ENCODE data around the gene TOGARAM2. TPM values are rescaled to one million over a fixed set of nuclear protein-coding genes. Genes with fewer than 3 reads are reported as not detected.

Gene TOGARAM2
- total and polyA plus RNA-seq, 8 donors: 1.5 to 7.3 (median 4.1) TPM

- no peak overlapping the region for H3K27ac ChIP-seq
- peak; percentile 94 for ATAC-seq
Measured at GRCh38 chr2:28993206-28993960, 12.3 kb downstream of the TOGARAM2 start.

GRCh38 chr2:28994074-28994473 is 13.0 kb downstream of the TOGARAM2 start:
- TF ChIP-seq CTCF (IDR thresholded peaks at IDR 0.05): no peak
- no peaks in the 10 kb centered on the region for H3K27me3 ChIP-seq
- peaks cover 0 to 5% of the 10 kb centered on the region in 2 donors for H3K4me1 ChIP-seq
- no peaks in the 10 kb centered on the region for H3K36me3 ChIP-seq
- DNase-seq (no peak), ATAC-seq (no peak)
- no peak overlapping the region for H3K27ac ChIP-seq
- intact Hi-C loops (cut with DNase I): no loop called here
- no peak overlapping the region for H3K4me3 ChIP-seq
- no peaks in the 10 kb centered on the region for H3K9me3 ChIP-seq

More at GRCh38 chr2:28993206-28993960, 12.3 kb downstream of the TOGARAM2 start:
- peak in 2 of 4 donors; percentile 58 to 74 for DNase-seq
- no peaks in the 10 kb centered on the region for H3K27me3 ChIP-seq
- intact Hi-C loops (cut with DNase I): no loop called here
- H3K4me1 ChIP-seq: peaks cover 0 to 4% of the 10 kb centered on the region in 2 donors
- H3K36me3 ChIP-seq: no peaks in the 10 kb centered on the region
- no peaks in the 10 kb centered on the region for H3K9me3 ChIP-seq
- no peak overlapping the region for H3K4me3 ChIP-seq
- TF ChIP-seq CTCF (IDR thresholded peaks at IDR 0.05): no peak

GRCh38 chr2:28994679-28995078 is 13.6 kb downstream of the TOGARAM2 start:
- ATAC-seq: no peak
- H3K27ac ChIP-seq: no peak overlapping the region
- DNase-seq: no peak
- no peaks in the 10 kb centered on the region for H3K27me3 ChIP-seq
- intact Hi-C loops (cut with DNase I): no loop called here
- H3K36me3 ChIP-seq: no peaks in the 10 kb centered on the region
- TF ChIP-seq CTCF (IDR thresholded peaks at IDR 0.05): no peak
- H3K4me3 ChIP-seq: no peak overlapping the region
- peaks cover 0 to 9% of the 10 kb centered on the region in 2 donors for H3K4me1 ChIP-seq
- H3K9me3 ChIP-seq: no peaks in the 10 kb centered on the region

- no peak overlapping the region for H3K4me3 ChIP-seq
- H3K36me3 ChIP-seq: no peaks in the 10 kb centered on the region
- no peak overlapping the region for H3K27ac ChIP-seq
- H3K4me1 ChIP-seq: peaks cover 0 to 23% of the 10 kb centered on the region in 2 donors
- ATAC-seq (no peak), DNase-seq (no peak)
- intact Hi-C loops (cut with DNase I): no loop called here
- no peak for TF ChIP-seq CTCF (IDR thresholded peaks at IDR 0.05)
- no peaks in the 10 kb centered on the region for H3K9me3 ChIP-seq
- no peaks in the 10 kb centered on the region for H3K27me3 ChIP-seq
Measured at GRCh38 chr2:28995765-28996750, 15.0 kb downstream of the TOGARAM2 start.

All from left lung (tissue), 10 donors.